ENCODE results near the gene CHM.

DNA sequence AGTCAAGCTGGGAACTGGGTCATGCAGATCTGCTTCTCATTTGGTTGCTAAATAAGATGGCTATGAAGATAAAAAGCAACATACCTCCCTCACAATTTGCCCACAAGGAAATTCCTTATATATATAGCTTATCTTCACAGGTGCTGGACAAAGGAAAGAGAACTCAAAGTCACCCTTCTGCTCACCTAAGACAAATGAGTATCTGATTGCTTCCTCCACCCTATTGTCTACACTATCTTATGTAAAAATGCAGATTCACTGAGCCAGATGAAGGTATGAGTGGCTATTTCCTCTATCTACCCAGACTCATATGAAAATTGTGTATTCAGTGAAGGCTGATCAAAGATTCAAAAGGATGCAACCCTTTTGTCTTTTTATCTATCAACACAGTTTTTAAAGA is 50.8 kb downstream of the CHM start:
- TF ChIP-seq POLR2A (IDR thresholded peaks at IDR 0.05) = no peak
- TF ChIP-seq, protein P1, sequence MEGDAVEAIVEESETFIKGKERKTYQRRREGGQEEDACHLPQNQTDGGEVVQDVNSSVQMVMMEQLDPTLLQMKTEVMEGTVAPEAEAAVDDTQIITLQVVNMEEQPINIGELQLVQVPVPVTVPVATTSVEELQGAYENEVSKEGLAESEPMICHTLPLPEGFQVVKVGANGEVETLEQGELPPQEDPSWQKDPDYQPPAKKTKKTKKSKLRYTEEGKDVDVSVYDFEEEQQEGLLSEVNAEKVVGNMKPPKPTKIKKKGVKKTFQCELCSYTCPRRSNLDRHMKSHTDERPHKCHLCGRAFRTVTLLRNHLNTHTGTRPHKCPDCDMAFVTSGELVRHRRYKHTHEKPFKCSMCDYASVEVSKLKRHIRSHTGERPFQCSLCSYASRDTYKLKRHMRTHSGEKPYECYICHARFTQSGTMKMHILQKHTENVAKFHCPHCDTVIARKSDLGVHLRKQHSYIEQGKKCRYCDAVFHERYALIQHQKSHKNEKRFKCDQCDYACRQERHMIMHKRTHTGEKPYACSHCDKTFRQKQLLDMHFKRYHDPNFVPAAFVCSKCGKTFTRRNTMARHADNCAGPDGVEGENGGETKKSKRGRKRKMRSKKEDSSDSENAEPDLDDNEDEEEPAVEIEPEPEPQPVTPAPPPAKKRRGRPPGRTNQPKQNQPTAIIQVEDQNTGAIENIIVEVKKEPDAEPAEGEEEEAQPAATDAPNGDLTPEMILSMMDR (IDR thresholded peaks at IDR 0.05) = no peak
